Uterus (tissue), 2 donors: Measurements from ENCODE around the gene IL5RA.

Source experiments
- CTCF ChIP-seq, 4 experiments: fragments of 200-600 bp in 2 of 4; fragments of 450-650 bp in 2 of 4; sonication (generic) in 2 of 4; IDR thresholded peaks; one replicate each; pipeline ENCODE4 v1.5.1; 2016 to 2019; ENCODE audit warnings: antibody characterized with exemption in 4 of 4, mild to moderate bottlenecking in 2 of 4, moderate library complexity in 1 of 4
- POLR2A ChIP-seq, 2 donors: fragments of 450-650 bp; IDR thresholded peaks; one replicate each; pipeline ENCODE4 v1.6.1; 2016; ENCODE audit warnings: antibody characterized with exemption in 2 of 2, mild to moderate bottlenecking in 1 of 2, moderate library complexity in 1 of 2

GRCh38 chr3:3087279-3087678, 22.9 kb downstream of the IL5RA start:
- TF ChIP-seq CTCF (IDR thresholded peaks at IDR 0.05) (no peak), POLR2A (IDR thresholded peaks at IDR 0.05) (no peak)
